GM19023 (cell line): Measurements from ENCODE around the gene EHMT1.

Experiments used
- ATAC-seq: cut with Tn5 transposase; IDR thresholded peaks from one replicate; pipeline ENCODE4 v1.9.1; 2021; ENCODE audit warnings: mild to moderate bottlenecking, moderate library complexity; ENCODE audit not compliant: unreplicated experiment

Gene EHMT1

DNA sequence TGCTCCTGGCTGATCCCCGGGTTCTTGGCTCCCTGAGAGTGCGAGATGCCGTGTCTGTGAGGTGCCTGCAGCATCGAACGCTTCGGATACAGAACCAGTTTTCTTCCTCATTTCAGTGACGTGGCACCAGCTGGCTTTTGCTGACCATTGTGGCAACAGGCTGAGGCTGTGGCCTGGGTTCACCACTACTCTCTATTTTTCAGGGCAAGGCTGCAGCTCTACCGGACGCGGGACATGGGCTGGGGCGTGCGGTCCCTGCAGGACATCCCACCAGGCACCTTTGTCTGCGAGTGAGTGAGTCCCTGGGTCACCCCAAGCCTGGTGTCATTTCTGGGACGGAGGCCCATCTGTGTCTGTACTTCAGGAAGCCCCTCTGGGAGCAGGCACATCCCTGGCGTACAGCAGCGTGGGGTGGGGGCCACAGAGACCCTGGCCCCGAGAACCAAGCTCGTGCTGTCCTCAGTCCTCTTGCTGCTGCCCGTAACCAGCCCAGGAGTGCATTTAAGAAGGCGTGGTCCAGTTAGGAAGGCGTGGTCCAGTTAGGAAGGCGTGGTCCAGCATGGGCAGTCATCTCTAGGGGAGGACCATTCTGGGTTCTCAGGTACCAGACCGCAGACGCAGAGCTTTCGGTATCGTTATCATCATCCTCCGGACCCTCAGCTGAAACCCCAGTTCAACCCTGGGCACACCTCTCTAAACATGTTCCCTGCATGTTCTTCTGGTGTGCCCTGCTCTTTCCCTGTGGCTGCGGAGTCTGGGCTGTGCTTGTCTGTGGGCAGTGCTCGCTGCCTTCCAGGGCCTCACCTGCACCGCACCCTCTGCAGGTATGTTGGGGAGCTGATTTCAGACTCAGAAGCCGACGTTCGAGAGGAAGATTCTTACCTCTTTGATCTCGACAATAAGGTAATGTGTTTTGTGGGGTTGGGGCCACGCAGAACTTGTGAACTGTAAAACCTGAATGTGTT lies 198.7 kb downstream of the EHMT1 start:
- no peak for ATAC-seq

DNA sequence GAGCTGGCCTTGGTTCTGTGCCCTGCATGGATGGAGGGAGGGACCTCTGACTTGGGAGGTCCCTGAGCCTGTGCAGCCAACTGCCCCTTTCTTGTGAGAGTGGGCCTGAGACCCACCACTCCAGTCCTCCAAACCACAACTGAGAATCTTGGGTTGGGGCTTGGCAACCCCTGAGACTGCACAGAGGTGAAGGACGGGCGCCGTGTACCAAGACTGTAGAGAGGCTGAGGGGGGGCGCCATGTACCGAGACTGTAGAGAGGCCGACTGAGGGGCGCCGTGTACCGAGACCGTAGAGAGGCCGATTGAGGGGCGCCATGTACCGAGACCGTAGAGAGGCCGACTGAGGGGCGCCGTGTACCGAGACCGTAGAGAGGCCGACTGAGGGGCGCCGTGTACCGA lies 199.5 kb downstream of the EHMT1 start:
- no peak for ATAC-seq

DNA sequence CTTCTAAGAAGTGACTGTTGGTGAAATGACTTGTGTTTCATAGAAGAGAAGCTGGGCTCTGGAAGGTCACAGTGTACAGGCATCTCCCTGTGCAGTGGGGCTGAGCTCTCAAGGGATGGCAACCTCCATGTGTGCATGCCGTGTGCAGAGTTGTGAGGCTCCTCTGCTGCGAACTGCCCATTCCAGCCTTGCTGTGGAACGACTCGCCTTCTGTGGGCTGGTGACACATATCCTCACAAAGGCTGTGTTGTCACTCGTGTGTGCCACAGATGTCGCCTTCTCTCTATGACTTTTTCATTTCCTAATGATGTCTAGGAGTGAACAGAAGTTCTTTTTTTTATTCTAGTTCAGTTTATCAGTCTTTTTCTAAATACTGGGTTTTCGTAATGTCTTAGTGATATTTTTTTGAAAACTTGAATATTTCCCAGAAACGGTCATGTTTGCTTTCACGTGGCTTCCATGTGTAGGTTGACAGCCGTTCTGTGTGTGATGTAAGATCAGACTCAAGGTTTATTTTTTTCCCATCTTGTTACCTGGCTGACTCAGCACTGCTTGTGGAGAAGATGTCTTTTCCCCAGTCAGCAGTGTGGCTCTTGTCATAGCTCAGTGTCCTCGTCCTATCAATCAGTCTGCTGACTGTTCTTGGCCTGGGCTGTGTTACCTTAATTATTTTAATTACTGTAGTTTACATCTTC lies 201.5 kb downstream of the EHMT1 start:
- ATAC-seq = no peak

DNA sequence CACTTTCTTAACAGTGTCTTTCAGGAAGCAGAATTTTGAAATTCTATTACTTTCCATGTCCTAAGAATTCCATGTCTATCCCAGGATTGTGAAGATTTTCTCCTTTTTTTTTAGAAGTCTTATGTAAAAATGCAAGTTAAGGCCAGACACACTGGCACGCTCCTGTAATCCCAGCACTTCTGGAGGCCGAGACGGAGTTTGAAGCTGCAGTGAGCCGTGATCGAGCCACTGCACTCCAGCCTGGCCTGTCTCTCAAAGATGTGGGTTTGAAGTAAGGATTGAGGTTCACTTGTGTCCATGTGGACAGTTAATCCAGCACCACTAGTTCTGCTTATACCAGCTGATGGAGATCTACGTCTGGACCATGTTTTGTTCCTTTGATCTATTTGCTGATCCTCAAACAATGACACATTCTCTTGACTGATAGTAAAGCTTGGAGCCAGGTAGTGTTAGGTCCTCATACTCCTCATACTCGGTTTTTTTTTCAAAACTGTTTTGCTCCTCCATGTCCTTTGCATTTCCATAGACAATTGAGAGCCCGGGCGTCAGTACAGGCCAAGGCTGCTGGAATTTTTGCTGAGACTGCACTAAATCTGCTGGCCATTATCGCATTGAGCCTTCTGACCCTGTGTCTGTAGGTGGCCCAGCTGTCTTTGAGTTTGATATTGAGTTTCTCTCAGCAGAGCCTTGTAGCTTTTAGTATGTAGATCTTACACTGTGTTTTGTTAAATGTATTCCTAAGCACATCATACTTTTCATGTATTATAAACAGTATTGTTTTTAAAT lies 205.4 kb downstream of the EHMT1 start:
- ATAC-seq = no peak

DNA sequence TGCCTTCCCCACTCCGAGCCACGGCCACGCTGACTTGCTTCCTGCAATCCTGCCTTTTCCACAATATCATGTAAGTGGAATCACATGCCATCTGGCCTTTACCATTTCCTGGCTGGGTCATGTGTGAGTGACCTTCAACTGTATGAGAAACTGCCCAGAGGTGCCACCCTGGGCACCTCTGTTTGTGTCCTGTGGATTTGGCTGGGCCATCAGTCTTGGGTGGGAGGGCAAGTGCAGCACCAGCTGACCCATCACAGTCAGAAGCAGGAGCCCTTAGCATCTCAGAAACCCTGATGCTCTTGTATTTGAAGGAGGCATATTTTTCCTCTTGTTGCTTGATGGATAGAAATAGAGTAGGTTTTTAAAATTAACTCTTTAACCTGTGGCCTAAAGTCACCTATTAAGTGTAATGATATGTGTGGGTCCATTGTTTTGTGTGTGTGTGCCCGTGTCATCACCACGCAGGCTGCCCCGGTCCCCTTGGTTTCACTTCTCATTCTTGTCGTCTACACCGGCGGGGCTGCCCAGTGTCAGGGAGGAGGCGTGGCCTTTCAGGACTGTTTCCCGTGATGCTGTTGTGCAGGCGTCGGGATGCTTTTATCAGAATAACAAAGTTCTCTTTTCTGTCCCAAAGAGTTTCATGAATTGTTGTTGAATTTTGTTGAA lies 206.7 kb downstream of the EHMT1 start:
- no peak for ATAC-seq

DNA sequence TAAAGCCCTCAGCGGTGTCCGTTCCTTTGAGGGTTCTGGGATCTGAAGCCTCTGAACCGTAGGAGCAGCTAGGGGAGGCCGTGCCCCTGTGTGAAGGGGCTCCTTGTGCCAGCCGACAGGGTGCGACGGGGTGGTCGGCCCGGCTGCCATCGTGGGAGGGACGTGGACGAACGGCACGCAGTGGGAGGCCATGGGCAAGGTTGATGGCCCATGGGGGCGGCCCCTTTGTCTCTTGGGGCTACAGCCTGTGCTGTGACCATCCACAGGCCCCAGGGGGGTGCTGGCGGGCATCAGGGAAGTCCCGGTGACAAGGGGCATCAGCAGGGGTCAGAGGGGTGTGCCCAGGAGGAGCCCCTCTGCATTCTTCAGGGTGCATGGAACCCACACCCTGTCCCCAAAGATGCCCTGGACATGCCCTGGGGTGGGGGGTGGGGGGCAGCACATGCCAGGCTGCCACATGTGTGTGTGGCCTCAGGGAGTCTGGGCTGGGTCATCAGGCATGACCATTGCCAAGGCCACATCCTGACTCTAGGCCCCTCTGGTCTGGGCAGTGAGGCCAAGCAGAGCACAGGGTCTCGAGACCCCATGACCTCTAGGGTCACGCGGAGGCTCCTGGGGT lies 209.2 kb downstream of the EHMT1 start:
- no peak for ATAC-seq

DNA sequence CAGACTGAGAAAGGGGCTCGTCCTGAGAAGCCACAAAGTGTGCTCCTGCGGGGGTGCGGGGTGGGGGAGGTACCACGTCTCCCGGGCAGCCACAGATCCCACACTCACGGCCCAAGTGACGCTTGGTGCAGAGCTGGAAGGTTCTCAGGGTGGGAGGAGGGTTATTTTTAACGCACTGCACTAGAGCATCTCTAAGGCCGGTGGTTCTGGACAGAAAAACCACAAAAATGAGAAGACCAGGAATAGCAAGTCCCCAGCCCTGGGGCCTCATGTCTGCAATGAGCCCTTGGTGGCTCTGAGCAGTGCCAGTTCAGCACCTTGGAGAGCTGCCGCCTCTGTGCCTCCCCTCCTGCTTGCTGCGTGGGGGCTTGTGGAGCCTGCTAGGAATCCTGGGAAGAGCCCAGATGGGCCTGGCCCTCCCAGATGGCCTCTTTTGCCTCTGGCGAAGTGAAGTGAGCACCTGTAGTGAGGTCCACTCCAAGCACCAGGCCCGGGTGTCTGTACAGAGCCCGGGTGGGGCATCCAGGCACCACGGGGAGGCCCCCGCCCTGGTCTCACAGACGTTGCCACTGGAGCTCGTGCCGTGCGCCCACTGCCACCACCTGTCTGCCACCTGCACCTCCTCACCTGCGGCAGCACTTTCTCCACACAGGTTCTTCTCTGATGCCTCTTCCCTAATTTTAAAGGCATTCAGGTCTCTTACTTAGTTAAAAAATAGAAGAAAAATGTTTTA lies 209.9 kb downstream of the EHMT1 start:
- ATAC-seq = no peak

DNA sequence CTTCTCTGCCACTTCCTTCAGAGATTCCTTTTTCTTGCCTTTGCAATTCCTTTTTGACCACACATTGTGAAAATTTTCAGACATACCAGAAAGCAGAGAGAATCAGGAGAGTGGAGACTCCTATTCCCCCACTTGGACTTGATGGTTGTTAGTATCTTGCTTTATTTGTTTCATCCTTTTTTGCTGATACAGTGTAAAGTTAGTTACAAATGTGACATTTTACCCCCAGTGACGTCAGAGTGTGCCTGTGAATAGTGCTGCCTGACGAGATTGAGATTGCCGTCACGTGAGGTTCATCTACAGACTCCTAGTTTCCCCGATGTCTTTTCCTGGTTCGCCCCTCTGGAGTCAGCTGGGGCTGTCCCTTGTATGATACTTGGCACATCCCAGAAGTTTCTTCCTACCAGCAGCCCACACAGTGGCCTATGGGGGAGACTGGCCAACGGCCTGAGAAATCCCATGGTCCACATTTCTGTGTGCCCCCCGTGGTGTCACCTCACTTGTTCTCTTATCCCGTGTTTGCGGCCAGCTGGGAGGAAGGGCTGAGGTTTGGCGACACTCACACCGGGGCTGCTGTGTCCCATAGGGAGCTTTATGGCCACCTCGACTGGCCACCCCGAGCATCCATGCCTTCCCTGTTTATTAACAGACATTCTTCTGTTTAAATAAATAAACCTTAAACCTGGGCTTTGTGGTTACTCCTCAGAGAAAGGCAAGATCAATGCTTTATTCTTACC lies 210.6 kb downstream of the EHMT1 start:
- ATAC-seq = no peak

DNA sequence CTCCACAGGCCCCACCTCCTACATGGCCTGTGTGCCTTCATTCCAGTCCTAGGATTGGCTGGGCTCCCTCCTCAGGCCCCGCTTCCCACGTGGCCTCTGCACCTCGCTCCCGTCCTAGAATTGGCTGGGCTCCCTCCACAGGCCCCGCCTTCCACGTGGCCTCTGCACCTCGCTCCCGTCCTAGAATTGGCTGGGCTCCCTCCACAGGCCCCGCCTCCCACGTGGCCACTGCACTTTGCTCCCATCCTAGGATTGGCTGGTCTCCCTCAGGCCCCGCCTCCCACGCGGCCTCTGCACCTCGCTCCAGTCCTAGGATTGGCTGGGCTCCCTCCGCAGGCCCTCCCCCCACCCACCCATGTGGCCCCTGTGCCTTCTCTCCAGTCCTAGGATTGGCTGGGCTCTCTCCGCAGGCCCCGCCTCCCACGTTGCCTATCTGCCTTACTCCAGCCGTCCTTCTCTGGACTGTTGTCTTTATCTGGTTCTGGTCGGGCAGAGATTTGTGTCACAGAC lies 213.4 kb downstream of the EHMT1 start:
- no peak for ATAC-seq

DNA sequence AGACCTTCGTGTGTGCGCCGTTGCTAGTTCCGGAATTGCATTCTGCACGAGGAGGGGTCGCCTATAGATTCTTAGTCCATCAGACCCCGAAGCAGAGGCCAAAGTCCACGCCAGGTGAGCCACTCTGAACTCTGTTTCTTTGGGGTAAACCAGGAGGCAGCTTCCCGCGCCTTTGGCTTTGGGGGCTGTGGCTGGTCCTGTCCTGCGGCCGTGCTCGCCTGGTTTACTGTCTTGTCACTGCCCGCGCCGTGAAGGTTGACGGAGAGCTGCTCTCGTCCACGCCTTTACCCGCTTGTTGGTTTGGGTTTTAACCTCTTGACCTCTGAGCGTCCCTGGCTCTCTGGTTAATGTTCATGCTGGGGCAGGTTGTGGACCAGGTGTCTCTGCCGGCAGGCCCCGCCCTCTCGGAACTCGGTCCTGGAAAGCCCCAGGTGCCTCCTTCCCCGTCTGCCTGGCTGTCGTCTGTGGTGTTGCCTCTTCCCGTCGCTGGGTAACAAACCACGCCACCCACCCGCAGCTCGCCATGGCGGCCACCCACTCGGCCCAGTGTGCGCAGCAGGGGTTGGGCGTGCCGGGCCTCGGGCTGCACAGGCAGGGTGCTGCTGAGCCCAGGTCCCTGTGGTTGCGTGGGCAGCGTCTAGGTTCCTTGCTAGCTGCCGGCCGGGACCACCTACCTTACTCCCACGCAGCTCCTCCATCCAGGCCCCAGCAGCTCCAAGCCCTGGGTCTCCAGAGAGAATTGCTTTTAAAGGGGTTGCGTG lies 214.2 kb downstream of the EHMT1 start:
- ATAC-seq = no peak

DNA sequence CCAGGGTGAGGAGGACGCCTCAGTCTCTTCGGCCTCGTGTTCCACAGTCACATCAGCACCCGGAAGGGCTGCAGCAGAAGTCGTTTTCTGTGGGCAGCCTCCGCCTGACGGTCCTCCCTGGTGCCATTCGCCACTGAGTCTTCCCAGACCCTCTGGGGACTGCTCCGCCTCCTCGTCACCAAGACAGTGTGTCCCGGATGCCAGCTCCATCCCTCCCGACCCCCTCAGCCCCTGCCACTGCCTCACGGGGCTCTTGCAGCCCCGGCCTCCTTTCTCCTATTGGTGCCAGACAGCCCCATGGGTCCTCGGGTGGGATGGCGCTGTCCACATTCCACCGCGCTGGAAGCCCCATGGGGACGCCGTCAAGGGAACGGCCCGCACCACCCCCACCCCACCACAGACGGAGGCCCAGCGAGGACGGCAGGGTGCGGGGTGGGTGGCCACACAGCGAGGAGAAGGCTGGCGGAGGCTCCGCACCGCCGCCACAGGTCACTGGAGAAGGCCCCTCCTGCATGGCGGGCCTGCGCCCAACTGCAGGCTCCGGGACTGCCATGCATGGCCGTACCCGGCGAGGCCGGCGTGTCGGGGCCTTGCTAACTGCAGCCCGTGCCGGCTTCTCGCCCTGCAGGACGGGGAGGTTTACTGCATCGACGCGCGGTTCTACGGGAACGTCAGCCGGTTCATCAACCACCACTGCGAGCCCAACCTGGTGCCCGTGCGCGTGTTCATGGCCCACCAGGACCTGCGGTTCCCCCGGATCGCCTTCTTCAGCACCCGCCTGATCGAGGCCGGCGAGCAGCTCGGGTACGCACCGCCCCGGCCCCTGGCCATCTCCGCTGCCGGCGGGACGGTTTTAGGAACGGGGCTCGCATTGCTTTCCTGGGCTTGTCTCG lies 215.2 kb downstream of the EHMT1 start:
- no peak for ATAC-seq

DNA sequence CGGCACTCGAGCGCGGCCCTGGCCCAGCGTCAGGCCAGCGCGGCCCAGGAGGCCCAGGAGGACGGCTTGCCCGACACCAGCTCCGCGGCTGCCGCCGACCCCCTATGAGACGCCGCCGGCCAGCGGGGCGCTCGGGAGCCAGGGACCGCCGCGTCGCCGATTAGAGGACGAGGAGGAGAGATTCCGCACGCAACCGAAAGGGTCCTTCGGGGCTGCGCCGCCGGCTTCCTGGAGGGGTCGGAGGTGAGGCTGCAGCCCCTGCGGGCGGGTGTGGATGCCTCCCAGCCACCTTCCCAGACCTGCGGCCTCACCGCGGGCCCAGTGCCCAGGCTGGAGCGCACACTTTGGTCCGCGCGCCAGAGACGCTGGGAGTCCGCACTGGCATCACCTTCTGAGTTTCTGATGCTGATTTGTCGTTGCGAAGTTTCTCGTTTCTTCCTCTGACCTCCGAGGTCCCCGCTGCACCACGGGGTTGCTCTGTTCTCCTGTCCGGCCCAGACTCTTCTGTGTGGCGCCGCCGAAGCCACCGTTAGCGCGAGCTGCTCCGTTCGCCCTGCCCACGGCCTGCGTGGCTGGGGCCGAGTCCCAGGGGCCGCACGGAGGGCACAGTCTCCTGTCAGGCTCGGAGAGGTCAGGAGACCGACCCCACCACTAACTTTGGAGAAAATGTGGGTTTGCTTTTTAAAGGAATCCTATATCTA lies 216.2 kb downstream of the EHMT1 start:
- no peak for ATAC-seq

DNA sequence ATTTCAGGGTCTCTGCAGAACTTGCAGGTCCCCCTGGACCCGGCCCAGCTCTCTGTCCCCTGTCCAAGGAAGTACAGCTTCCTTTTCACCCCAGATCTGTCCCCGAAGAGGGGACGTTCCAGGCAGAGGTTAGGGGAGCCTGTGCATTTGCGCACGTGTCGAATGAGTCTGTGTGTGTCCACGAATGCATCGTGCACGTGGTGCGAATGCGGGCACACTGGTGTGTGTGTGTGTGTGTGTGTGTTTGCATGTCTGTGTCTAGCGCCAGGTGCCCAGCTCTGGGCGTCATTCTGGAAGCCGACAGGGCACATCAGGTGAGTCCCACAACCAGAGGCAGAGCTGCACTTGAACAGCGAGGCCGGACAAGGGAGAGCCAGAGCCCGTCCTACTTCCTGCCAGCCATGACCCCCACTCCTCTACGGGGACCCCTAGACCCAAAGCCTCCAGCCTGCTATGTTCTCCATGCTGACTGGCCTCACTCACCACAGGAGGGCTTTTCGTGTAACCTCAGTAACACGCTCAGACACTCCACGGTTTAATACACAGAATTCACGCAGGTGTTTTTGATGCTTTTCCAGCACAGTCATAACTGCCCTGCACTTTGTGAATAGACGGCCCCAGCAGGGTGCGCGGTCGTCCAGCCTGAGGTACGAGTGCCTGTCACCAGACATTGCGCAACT lies 217.5 kb downstream of the EHMT1 start:
- no peak for ATAC-seq

DNA sequence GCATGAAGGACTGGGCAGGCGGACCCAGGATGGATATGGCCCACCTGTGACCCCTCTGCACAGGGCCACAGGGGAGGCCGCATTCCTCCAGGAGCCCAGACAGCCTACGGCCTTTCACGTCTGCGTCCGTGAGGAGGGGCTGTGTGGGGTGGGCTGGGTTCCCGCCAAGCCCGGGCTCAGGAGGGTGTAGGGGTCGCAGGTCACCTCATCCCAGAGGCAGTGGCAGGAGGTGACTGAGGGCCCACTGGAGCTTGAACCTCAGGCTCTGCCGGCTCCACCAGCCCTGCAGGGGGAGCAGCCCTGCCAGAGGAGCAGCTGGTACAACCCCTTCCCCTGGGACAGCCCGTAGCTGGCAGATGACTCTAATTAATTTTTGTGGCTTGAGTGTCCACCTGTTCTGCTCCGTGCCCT lies 218.0 kb downstream of the EHMT1 start:
- no peak for ATAC-seq

DNA sequence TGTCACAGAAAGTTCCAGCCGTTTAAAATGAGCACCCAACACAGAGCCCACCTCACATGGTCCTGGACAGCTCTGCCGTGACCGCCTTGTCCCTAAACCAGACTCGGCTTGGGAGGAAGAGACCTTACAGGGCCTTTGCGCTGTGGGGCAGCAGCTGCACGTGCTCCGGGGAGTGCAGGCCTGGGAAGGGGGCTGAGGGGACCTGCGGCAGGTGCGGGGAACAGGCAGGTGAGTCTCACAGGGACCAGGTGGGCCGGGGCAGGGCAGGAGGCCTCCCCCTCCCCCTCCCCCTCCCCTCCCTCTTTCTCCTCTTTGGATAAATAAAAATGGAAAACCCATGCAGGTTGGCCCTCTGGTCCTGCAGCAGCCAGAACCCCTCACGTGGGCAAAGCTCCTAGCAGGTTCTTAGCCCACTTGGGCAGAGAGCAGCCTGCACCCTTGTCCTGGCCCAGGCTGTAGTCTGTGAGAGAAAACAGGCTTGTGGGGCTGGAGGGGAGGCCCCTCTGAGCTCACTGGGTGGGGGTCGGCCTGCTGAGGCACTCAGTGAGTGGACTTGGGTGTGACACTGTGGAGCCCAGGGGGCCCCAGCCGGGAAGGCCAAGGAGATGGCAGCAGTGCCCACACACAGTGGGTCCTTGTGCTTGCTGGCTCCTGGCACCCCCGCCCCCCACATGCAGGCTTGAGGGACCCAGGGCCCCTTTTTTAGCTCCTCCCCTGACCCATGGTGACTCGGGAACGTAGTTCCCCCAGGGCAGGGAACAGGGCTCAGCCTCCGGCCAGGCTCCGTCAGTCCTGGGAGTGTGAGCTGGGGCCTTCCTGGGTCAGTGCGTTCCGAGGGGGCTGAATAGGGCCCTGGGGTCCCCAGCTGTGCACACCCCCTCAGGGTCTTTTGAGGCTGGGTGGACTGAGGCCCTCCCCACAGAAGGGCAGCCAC lies 218.8 kb downstream of the EHMT1 start:
- ATAC-seq = no peak
